MCF 10A (cell line): ENCODE results near the gene TOP3A. TPM values are rescaled to one million over a fixed set of nuclear protein-coding genes. Genes with fewer than 3 reads are reported as not detected.
"Not testable (repeated sequence)": the region's sequence is repeated elsewhere in the genome, so short reads cannot be mapped to it uniquely, and the experiment has no call there.

Experiments
- BruUV-seq: library from RNA; stranded (reverse); fragments of 400-500 nt; replicated peaks from 2 replicates; lab custom pipeline; 2021; lab: Mats Ljungman, UMichigan
- CTCF ChIA-PET: fragments of 300-600 bp; sonication (Branson Sonifier 250); formaldehyde crosslinking; extraction: SDS; loops from one replicate; lab custom pipeline; 2021; ENCODE audit warnings: antibody characterized with exemption, inconsistent platforms; lab: Yijun Ruan, JAX
- POLR2A ChIA-PET: fragments of 300-600, 350-650 bp; sonication (Branson Sonifier 250); formaldehyde crosslinking; extraction: SDS; loops from one replicate; lab custom pipeline; 2020; ENCODE audit warnings: antibody characterized with exemption, inconsistent platforms; lab: Yijun Ruan, JAX
- DNase-seq: peaks from one replicate; pipeline ENCODE4 v3.0.0-alpha.2; 2018; ENCODE audit not compliant: unreplicated experiment
- H3K27ac Mint-ChIP-seq: one replicate; pipeline ENCODE4 v1.8.0; 2022; ENCODE audit warnings: mild to moderate bottlenecking, low read depth, mixed read lengths; ENCODE audit not compliant: unreplicated experiment
- H3K27me3 Mint-ChIP-seq: one replicate; pipeline ENCODE4 v1.8.0; 2022; ENCODE audit warnings: mixed read lengths; ENCODE audit not compliant: insufficient read depth, unreplicated experiment
- H3K36me3 Mint-ChIP-seq: one replicate; pipeline ENCODE4 v1.8.0; 2022; ENCODE audit warnings: mild to moderate bottlenecking, moderate library complexity, mixed read lengths; ENCODE audit not compliant: insufficient read depth, unreplicated experiment
- H3K4me1 Mint-ChIP-seq: one replicate; pipeline ENCODE4 v1.8.0; 2022; ENCODE audit warnings: mixed read lengths; ENCODE audit not compliant: insufficient read depth, unreplicated experiment
- H3K4me3 Mint-ChIP-seq: one replicate; pipeline ENCODE4 v1.8.0; 2022; ENCODE audit warnings: mild to moderate bottlenecking, moderate library complexity, mixed read lengths; ENCODE audit not compliant: unreplicated experiment
- H3K9me3 Mint-ChIP-seq: one replicate; pipeline ENCODE4 v1.8.0; 2022; ENCODE audit warnings: mixed read lengths; ENCODE audit not compliant: unreplicated experiment
- CTCF ChIP-seq: fragments of 200-600 bp; IDR thresholded peaks from one replicate; pipeline ENCODE4 v1.8.0; 2022; ENCODE audit warnings: antibody characterized with exemption, mild to moderate bottlenecking; ENCODE audit not compliant: unreplicated experiment
- intact Hi-C: fragments of 100-400 bp; cut with micrococcal nuclease; formaldehyde crosslinking; loops from 2 replicates; pipeline ENCODE4 v1.14.1; 2022
- total RNA-seq: library from RNA; stranded (reverse); gene quantifications from 2 replicates; pipeline ENCODE4 v1.2.3, GENCODE V29; 2022

Gene TOP3A
- total RNA-seq, 1 experiment from 2014 or later: 32.5 TPM

- BruUV-seq: no TSS peak
- Mint-ChIP-seq H3K27me3 (no peaks in the 10 kb centered on the region), H3K36me3 (peaks cover 53% of the 10 kb centered on the region), H3K27ac (no peak overlapping the region), H3K4me1 (no peaks in the 10 kb centered on the region), H3K9me3 (no peaks in the 10 kb centered on the region), H3K4me3 (no peak overlapping the region)
- POLR2A ChIA-PET: no interaction called here
- TF ChIP-seq CTCF: no peak
- DNase-seq: no peak
- intact Hi-C loops: no loop called here
- CTCF ChIA-PET: interaction anchor here (0.6 to 0.9 kb wide), 2 partner anchors 15 to 20 kb away, joined by 4 to 9 read pairs; no protein-coding TSS in a partner anchor
Observed at GRCh38 chr17:18300725-18301480, 13.9 kb downstream of the TOP3A start.

GRCh38 chr17:18298061-18298460, 16.7 kb downstream of the TOP3A start:
- intact Hi-C loops, CTCF ChIA-PET, H3K9me3 Mint-ChIP-seq, POLR2A ChIA-PET, DNase-seq, BruUV-seq, H3K27me3 Mint-ChIP-seq, H3K27ac Mint-ChIP-seq, H3K4me1 Mint-ChIP-seq, H3K4me3 Mint-ChIP-seq: not testable (repeated sequence)
- peaks cover 57% of the 10 kb centered on the region for H3K36me3 Mint-ChIP-seq

- no peak for DNase-seq
- intact Hi-C loops: no loop called here
- Mint-ChIP-seq H3K9me3 (no peaks in the 10 kb centered on the region), H3K4me1 (no peaks in the 10 kb centered on the region), H3K36me3 (peaks cover 80% of the 10 kb centered on the region), H3K4me3 (no peak overlapping the region), H3K27ac (no peak overlapping the region), H3K27me3 (no peaks in the 10 kb centered on the region)
- no TSS peak for BruUV-seq
- POLR2A ChIA-PET: no interaction called here
- CTCF ChIA-PET: no interaction called here
- TF ChIP-seq CTCF: no peak
Observed at GRCh38 chr17:18291718-18292540, 22.9 kb downstream of the TOP3A start.

- no TSS peak for BruUV-seq
- no peaks in the 10 kb centered on the region for H3K27me3 Mint-ChIP-seq
- ChIA-PET POLR2A (interaction anchor here (1.2 kb wide), 1 partner anchor 55 kb away, joined by 3 read pairs; no protein-coding TSS in a partner anchor), CTCF (interaction anchor here (1.3 kb wide), 1 partner anchor 15 kb away, joined by 9 read pairs; no protein-coding TSS in a partner anchor)
- no peak overlapping the region for H3K4me3 Mint-ChIP-seq
- peaks cover 90% of the 10 kb centered on the region for H3K36me3 Mint-ChIP-seq
- H3K4me1 Mint-ChIP-seq: no peaks in the 10 kb centered on the region
- no peak overlapping the region for H3K27ac Mint-ChIP-seq
- intact Hi-C loops: no loop called here
- DNase-seq: no peak
- no peaks in the 10 kb centered on the region for H3K9me3 Mint-ChIP-seq
- TF ChIP-seq CTCF: no peak
Observed at GRCh38 chr17:18285296-18285695, 29.5 kb downstream of the TOP3A start.
